ENCODE data around the gene AICDA.

AICDA gene

DNA sequence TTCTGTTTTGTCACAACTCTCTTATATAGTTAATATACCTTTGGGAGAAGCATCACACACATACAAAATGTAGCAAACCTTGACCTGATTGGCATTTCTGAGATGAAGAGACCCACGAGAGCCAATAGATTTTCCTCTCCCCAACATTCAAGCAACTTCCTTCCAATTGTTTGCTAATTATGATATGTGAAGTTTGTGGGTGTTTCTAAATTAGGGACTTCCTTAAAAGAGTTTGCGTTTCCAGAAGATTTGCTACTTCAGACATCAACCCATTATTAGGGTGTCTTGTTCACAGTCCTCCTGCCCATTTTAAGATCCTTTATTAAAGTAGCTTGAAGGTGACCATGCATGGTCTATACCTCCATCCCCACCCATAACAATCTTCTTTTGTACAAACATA, 9.4 kb downstream of the AICDA start:
- Histone ChIP-seq H3F3A (ENCODE audit: control insufficient read depth, insufficient read depth) (no peaks in the 10 kb centered on the region), H3K4me3 (ENCODE audit: low read length) (no peak overlapping the region), H3K4me1 (ENCODE audit: control insufficient read depth, low read length) (peaks cover 12% of the 10 kb centered on the region), H3K4me2 (ENCODE audit: low read length) (peak overlapping the region; percentile 18; the same call in 1 of the 2 replicates), H3K27me3 (ENCODE audit: control insufficient read depth, low read length) (no peaks in the 10 kb centered on the region), H3K9me3 (ENCODE audit: control insufficient read depth, insufficient read depth, low read length) (no peaks in the 10 kb centered on the region), H3K79me2 (ENCODE audit: control insufficient read depth, low read length) (no peaks in the 10 kb centered on the region), H4K20me1 (ENCODE audit: control insufficient read depth, insufficient read depth, low read depth, low read length) (no peaks in the 10 kb centered on the region), H3K36me3 (ENCODE audit: control insufficient read depth, low read length) (no peaks in the 10 kb centered on the region), H3K9me2 (replicated peaks; ENCODE audit: control insufficient read depth, low read length) (no peaks in the 10 kb centered on the region), H3K27ac (ENCODE audit: low read depth, low read length) (no peak overlapping the region)
- TF ChIP-seq EZH2phosphoT487 (IDR thresholded peaks at IDR 0.05; ENCODE audit: borderline replicate concordance, low read length) (no peak), CTCF (IDR thresholded peaks at IDR 0.05; ENCODE audit: low read depth, low read length, poor library complexity, severe bottlenecking) (no peak)

DNA sequence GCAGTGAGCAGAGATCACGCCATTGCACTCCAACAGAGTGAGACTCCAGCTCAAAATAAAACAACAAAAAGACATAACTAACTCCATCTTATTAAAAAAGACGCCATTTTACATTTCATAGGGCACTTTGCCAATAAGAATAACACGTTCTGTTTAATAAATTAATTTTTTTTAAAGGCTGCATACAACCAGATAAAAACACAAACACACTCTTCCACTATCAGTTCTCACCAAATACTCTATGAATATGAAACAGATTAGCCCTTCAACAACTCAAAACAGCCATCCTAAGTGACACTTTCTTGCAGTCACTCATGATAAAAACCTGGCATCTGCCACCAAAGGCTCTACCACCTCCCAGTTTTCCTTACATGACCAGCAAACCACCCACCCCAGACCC, 16.1 kb downstream of the AICDA start:
- no peaks in the 10 kb centered on the region for H3K79me2 ChIP-seq (ENCODE audit: control insufficient read depth, low read length)
- TF ChIP-seq CTCF (IDR thresholded peaks at IDR 0.05; ENCODE audit: low read depth, low read length, poor library complexity, severe bottlenecking) (no peak), EZH2phosphoT487 (IDR thresholded peaks at IDR 0.05; ENCODE audit: borderline replicate concordance, low read length) (no peak)
- H3K9me2 ChIP-seq (replicated peaks; ENCODE audit: control insufficient read depth, low read length), result no peaks in the 10 kb centered on the region
- H3K27ac ChIP-seq (ENCODE audit: low read depth, low read length), result no peak overlapping the region
- H3K4me2 ChIP-seq (ENCODE audit: low read length), result no peak overlapping the region
- no peak overlapping the region for H3K4me3 ChIP-seq (ENCODE audit: low read length)
- no peaks in the 10 kb centered on the region for H4K20me1 ChIP-seq (ENCODE audit: control insufficient read depth, insufficient read depth, low read depth, low read length)
- no peaks in the 10 kb centered on the region for H3F3A ChIP-seq (ENCODE audit: control insufficient read depth, insufficient read depth)
- no peaks in the 10 kb centered on the region for H3K27me3 ChIP-seq (ENCODE audit: control insufficient read depth, low read length)
- peaks cover 3% of the 10 kb centered on the region; the same call in 1 of the 2 replicates for H3K4me1 ChIP-seq (ENCODE audit: control insufficient read depth, low read length)
- H3K36me3 ChIP-seq (ENCODE audit: control insufficient read depth, low read length), result no peaks in the 10 kb centered on the region
- no peaks in the 10 kb centered on the region for H3K9me3 ChIP-seq (ENCODE audit: control insufficient read depth, insufficient read depth, low read length)

- Histone ChIP-seq H3K9me3 (ENCODE audit: control insufficient read depth, insufficient read depth, low read length) (no peaks in the 10 kb centered on the region), H4K20me1 (ENCODE audit: control insufficient read depth, insufficient read depth, low read depth, low read length) (no peaks in the 10 kb centered on the region), H3K27me3 (ENCODE audit: control insufficient read depth, low read length) (no peaks in the 10 kb centered on the region), H3K4me3 (ENCODE audit: low read length) (no peak overlapping the region), H3K4me2 (ENCODE audit: low read length) (no peak overlapping the region), H3K9me2 (replicated peaks; ENCODE audit: control insufficient read depth, low read length) (no peaks in the 10 kb centered on the region), H3K36me3 (ENCODE audit: control insufficient read depth, low read length) (no peaks in the 10 kb centered on the region), H3F3A (ENCODE audit: control insufficient read depth, insufficient read depth) (no peaks in the 10 kb centered on the region), H3K27ac (ENCODE audit: low read depth, low read length) (no peak overlapping the region), H3K79me2 (ENCODE audit: control insufficient read depth, low read length) (no peaks in the 10 kb centered on the region), H3K4me1 (ENCODE audit: control insufficient read depth, low read length) (peaks cover 13% of the 10 kb centered on the region)
- TF ChIP-seq CTCF (IDR thresholded peaks at IDR 0.05; ENCODE audit: low read depth, low read length, poor library complexity, severe bottlenecking), result no peak
- TF ChIP-seq EZH2phosphoT487 (IDR thresholded peaks at IDR 0.05; ENCODE audit: borderline replicate concordance, low read length), result no peak
Observed at GRCh38 chr12:8594072-8594471, 18.6 kb downstream of the AICDA start.

DNA sequence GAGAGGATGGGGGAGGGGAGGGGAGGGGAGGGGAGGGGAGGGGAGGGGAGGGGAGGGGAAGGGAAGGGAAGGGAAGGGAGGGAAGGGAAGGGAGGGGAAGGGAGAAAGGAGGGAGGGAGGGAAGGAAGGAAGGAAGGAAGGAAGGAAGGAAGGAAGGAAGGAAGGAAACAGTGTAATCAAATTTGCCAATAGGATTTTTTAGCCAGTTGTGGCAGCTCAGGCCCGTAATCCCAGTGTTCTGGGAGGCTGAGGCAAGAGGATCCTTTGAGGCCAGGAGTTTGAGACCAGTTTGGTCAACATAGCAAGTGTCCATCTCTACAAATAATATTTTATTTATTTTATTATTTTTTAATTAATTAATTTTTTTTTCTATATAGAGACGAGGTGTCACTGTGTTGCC, 19.4 kb downstream of the AICDA start:
- H3F3A ChIP-seq (ENCODE audit: control insufficient read depth, insufficient read depth), result no peaks in the 10 kb centered on the region
- peaks cover 13% of the 10 kb centered on the region for H3K4me1 ChIP-seq (ENCODE audit: control insufficient read depth, low read length)
- TF ChIP-seq CTCF (IDR thresholded peaks at IDR 0.05; ENCODE audit: low read depth, low read length, poor library complexity, severe bottlenecking) (no peak), EZH2phosphoT487 (IDR thresholded peaks at IDR 0.05; ENCODE audit: borderline replicate concordance, low read length) (no peak)

More for the DNA sequence above, 19.4 kb downstream of the AICDA start:
- no peak overlapping the region for H3K27ac ChIP-seq (ENCODE audit: low read depth, low read length)
- no peak overlapping the region for H3K4me3 ChIP-seq (ENCODE audit: low read length)
- H3K27me3 ChIP-seq (ENCODE audit: control insufficient read depth, low read length), result no peaks in the 10 kb centered on the region
- no peak overlapping the region for H3K4me2 ChIP-seq (ENCODE audit: low read length)
- H4K20me1 ChIP-seq (ENCODE audit: control insufficient read depth, insufficient read depth, low read depth, low read length), result no peaks in the 10 kb centered on the region
- H3K36me3 ChIP-seq (ENCODE audit: control insufficient read depth, low read length), result no peaks in the 10 kb centered on the region
- H3K79me2 ChIP-seq (ENCODE audit: control insufficient read depth, low read length), result no peaks in the 10 kb centered on the region
- no peaks in the 10 kb centered on the region for H3K9me2 ChIP-seq (replicated peaks; ENCODE audit: control insufficient read depth, low read length)
- H3K9me3 ChIP-seq (ENCODE audit: control insufficient read depth, insufficient read depth, low read length), result no peaks in the 10 kb centered on the region

Data from DOHH2 (cell line).